Coronary artery (tissue), 2 donors: ENCODE results near the gene CPS1.

ENCODE experiments used
- DNase-seq: peaks from one replicate; pipeline ENCODE4 v3.0.0-alpha.2; 2017; ENCODE audit warnings: low spot score
- H3K27ac ChIP-seq, 2 donors: fragments of 200-600 bp; sonication (generic); one replicate each; pipeline ENCODE4 v1.5.1; 2016 to 2019
- H3K4me3 ChIP-seq: fragments of 200-600 bp; sonication (generic); 2 replicates; pipeline ENCODE4 v1.5.1; 2016; ENCODE audit warnings: mild to moderate bottlenecking, moderate library complexity
- TF ChIP-seq, protein P1 (sequence below): fragments of 200-600 bp; sonication (generic); IDR thresholded peaks from one replicate; pipeline ENCODE4 v1.5.1; 2019; ENCODE audit warnings: antibody characterized with exemption

Gene CPS1

DNA sequence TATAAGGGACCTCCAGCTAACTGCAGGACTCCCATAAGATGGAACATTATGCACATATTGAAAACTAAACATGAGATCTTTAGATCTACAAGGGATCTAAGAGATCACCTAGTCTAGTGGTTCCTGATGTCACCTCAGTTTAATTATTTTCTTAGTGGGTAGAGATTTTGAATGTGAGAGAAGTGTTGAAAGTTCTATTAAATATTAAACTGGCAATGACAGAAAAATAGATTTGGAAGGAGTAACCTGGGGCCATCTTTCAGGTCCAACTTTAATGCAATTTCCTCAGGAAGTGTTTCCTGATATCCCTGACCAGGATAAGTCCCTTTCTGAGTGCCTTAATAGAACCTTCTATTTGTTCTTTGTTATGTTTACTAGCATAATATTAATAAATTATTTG, 29.1 kb upstream of the CPS1 start:
- TF ChIP-seq, protein P1, sequence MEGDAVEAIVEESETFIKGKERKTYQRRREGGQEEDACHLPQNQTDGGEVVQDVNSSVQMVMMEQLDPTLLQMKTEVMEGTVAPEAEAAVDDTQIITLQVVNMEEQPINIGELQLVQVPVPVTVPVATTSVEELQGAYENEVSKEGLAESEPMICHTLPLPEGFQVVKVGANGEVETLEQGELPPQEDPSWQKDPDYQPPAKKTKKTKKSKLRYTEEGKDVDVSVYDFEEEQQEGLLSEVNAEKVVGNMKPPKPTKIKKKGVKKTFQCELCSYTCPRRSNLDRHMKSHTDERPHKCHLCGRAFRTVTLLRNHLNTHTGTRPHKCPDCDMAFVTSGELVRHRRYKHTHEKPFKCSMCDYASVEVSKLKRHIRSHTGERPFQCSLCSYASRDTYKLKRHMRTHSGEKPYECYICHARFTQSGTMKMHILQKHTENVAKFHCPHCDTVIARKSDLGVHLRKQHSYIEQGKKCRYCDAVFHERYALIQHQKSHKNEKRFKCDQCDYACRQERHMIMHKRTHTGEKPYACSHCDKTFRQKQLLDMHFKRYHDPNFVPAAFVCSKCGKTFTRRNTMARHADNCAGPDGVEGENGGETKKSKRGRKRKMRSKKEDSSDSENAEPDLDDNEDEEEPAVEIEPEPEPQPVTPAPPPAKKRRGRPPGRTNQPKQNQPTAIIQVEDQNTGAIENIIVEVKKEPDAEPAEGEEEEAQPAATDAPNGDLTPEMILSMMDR = no peak
- H3K27ac ChIP-seq = no peak overlapping the region
- H3K4me3 ChIP-seq = no peak overlapping the region
- DNase-seq = no peak

DNA sequence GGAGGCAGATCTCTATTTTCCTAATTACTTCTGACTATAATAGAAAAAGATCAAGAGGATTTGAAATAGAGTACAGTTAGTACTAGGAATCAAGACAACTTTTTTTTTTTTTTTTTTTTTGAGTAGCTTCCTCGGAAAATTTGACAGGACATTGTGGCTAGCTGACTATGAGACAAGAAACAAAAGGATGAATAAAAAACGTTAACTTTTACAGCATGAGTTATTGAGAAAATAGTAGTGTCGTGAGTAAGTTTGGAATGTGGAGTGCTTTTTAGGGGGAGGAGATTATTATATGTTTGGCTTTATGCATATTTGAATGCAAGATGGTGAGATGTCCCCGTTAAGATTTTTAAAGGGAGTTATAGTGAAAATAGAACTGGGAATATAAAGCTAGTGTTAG, 27.7 kb upstream of the CPS1 start:
- no peak overlapping the region for H3K27ac ChIP-seq

DNA sequence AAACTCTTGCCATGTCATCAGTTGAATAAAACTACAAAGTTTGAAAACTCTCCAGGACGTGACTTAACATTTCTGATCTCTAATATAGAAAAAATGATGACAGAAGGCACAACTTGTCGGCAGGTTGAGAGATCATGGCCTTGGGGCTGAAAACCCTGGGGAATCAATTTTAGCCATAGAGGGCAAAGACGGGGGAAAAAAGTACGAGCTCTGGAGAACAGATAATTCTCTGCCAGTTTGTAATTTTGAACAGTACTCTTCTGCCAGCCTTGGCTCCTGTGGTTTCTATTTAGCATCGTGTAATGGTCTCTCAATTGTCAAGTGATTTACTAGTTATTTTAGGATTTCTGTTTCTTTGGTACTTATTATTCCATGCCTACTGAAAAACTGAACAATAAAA, 25.3 kb upstream of the CPS1 start:
- Histone ChIP-seq H3K27ac (no peak overlapping the region), H3K4me3 (no peak overlapping the region)
- TF ChIP-seq, protein P1 = no peak
- no peak for DNase-seq

More for the DNA sequence above, 27.7 kb upstream of the CPS1 start:
- no peak overlapping the region for H3K4me3 ChIP-seq
- TF ChIP-seq, protein P1 = no peak
- no peak for DNase-seq

DNA sequence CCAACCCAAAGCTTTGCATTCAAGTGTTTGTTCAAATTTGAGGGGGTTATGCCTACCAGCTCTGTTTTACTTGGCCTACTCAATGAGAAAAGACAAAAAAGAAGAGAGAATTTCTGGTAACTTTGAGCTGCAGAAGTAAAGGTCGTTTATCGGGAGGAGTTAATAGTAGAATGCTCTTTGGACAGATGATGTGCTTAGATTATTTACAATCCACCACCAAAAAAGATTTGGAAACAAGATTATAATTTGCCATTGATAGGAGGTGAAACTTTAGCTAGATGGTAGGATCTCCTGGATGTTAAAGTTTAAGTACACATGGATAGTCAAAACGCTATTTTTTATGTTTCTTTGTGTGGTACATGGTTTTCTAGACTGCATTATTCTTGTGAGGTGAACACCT, 24.9 kb upstream of the CPS1 start:
- DNase-seq = no peak
- TF ChIP-seq, protein P1 = no peak
- Histone ChIP-seq H3K4me3 (no peak overlapping the region), H3K27ac (no peak overlapping the region)

DNA sequence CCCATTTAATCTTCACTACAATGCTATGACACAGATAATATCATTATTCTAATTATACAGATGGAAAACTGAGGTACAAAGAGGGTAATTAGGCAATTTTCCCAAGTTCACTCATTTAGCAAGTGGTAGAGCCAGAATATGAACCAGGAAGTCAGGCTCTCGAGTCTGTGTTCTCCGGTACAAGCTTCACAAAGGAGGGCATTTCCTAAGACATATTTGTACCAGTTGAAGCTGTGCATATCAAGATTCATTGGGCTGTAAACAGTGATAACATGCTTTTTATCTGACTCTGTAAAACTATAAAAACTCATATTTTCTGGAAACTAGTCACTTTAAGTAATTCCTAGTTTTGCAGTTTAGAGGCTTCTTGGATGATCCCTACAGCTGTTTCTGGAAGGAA, 23.0 kb upstream of the CPS1 start:
- H3K4me3 ChIP-seq = no peak overlapping the region
- TF ChIP-seq, protein P1 = no peak
- H3K27ac ChIP-seq = no peak overlapping the region
- no peak for DNase-seq

DNA sequence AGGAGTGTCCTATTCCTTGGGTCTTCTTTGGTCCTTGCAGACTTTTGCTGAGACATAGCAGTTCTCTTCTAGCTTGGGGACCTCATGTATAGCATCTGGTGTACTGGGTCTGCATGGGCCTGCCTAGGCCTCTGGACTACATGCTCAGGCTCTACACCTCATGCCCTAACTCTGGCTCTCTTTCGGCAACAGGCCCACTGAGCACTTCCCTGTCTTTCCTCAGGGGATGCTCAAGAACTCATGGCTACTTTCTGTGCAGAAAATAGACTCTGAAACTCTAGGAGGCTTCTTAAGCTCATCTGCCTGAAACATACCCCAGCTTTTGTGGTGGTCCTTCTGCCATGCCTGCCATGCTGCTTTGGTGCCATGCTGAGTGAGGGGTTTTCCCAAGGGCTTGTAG, 21.5 kb upstream of the CPS1 start:
- no peak overlapping the region for H3K4me3 ChIP-seq
- no peak for DNase-seq
- no peak overlapping the region for H3K27ac ChIP-seq
- TF ChIP-seq, protein P1 = no peak

DNA sequence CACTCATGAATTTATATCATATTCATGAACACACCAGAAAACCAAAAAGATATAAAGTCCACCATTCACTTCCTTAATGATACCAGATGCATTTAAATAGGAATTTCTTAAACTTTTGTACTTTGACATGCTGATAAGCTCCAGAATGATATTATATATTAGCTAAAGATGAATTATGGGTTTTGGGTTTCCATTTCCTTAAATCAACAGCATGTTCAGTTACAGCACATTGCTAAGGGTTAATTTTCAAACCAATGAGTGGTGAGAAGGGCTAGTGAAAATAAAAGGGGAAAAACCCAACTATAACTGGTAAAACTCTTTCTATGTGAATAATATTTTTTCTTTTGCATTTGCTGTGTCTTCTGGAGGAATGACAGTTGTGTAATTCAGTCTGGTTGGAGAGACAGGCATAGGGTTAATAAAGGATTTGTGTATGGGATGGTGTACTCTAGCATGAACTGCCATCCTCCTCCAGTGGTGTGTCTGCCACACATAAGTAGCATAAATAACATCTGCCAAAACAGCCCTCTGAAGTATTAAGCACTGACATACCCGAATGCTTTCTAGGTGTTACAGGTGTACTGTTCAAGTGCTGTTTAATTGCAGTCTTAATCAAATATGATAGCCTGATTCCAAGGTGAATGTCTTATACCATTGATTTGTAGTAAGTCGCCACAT, 19.3 kb upstream of the CPS1 start:
- TF ChIP-seq, protein P1 = no peak
- no peak for DNase-seq
- Histone ChIP-seq H3K27ac (no peak overlapping the region), H3K4me3 (no peak overlapping the region)
